Placental epithelial cell (primary cell): Measurements from ENCODE around the gene P3R3URF. TPM values are rescaled to one million over a fixed set of nuclear protein-coding genes. Genes with fewer than 3 reads are reported as not detected.

Experiments
- small RNA-seq: library from RNA; depleted of rRNA; stranded (forward); fragments of <200 nt; gene quantifications from one replicate; pipeline ENCODE3, GENCODE V24; 2012
- total RNA-seq: library from RNA; depleted of rRNA; stranded (reverse); fragments of >200 nt; gene quantifications from 2 replicates; pipeline ENCODE4 v1.2.3, GENCODE V29; 2012

The P3R3URF gene
- total RNA-seq: not detected in 2 replicates

GRCh38 chr1:46176211-46176865 lies at the start of gene P3R3URF:
Gene P3R3URF, minus strand, starts transcription at chr1:46176488. Its CDS starts 17 bp downstream, at chr1:46176471.

GRCh38 chr1:46197964-46198811 lies 21.9 kb upstream of the P3R3URF start, which contains the start of gene POMGNT1:
Gene POMGNT1, minus strand, starts transcription at chr1:46198434. Its CDS starts 613 bp downstream, at chr1:46197821.

GRCh38 chr1:46174448-46175231 lies 1.6 kb downstream of the P3R3URF start, which contains the start of gene TSPAN1:
Gene TSPAN1, plus strand, starts transcription at chr1:46175087. Its CDS starts 6,021 bp downstream, at chr1:46181108.

GRCh38 chr1:46132529-46133180 lies 43.6 kb downstream of the P3R3URF start, which contains the start of gene PIK3R3:
Gene PIK3R3, minus strand, starts transcription at chr1:46132629. Its CDS starts 677 bp downstream, at chr1:46131952.

Small RNA genes within 50 kb of the gene (small RNA-seq; reads per million reads assigned to genes)
- gene AL672043.1: not detected

Other genes starting within 250 kb of the P3R3URF start
- 11.4 and 11.5 TPM in 2 replicates for gene PIK3R3, start 43.9 kb downstream of the P3R3URF start, total RNA-seq
- 2.0 and 8.6 TPM in 2 replicates for gene TSPAN1, start 1.4 kb downstream of the P3R3URF start, total RNA-seq
- 56.9 and 85.1 TPM in 2 replicates for gene POMGNT1, start 21.9 kb upstream of the P3R3URF start, total RNA-seq
- 1.4 and 2.4 TPM in 2 replicates for gene LURAP1, start 26.8 kb upstream of the P3R3URF start, total RNA-seq
- 3.1 and 3.3 TPM in 2 replicates for gene RAD54L, start 71.3 kb upstream of the P3R3URF start, total RNA-seq
- gene LRRC41, start 127.1 kb upstream of the P3R3URF start, total RNA-seq: 167 and 184 TPM in 2 replicates
- 239 and 344 TPM in 2 replicates for gene UQCRH, start 127.2 kb upstream of the P3R3URF start, total RNA-seq
- gene NSUN4, start 164.3 kb upstream of the P3R3URF start, total RNA-seq: 20.0 and 26.6 TPM in 2 replicates
- gene FAAH, start 217.8 kb upstream of the P3R3URF start, total RNA-seq: 10.5 and 15.3 TPM in 2 replicates